Adrenal gland (tissue), 19 donors: ENCODE measurements around the gene CYFIP1. TPM values are rescaled to one million over a fixed set of nuclear protein-coding genes. Genes with fewer than 3 reads are reported as not detected.

Experiments used
- DNase-seq, 7 donors: peaks; one replicate each; pipeline ENCODE4 v3.0.0-alpha.2; 2019 to 2020
- H3K27ac ChIP-seq, 5 donors: fragments of 200-600 bp; sonication (generic) in 4 of 5; 1 replicate in 3 of 5; 2 replicates in 2 of 5; pipeline versions ENCODE4 v1.5.1 to v1.8.0; 2016 to 2020; ENCODE audit warnings: mild to moderate bottlenecking in 1 of 5
- H3K27me3 ChIP-seq: fragments of 200-600 bp; 2 replicates; pipeline ENCODE4 v1.8.0; 2021
- H3K36me3 ChIP-seq, 2 donors: fragments of 200-600 bp; replicated peaks in 1 of 2; 1 replicate in 1 of 2; 2 replicates in 1 of 2; pipeline versions ENCODE4 v1.5.1 to v1.8.0; 2018 to 2022
- H3K4me1 ChIP-seq, 2 donors: fragments of 200-600 bp; replicated peaks in 1 of 2; 1 replicate in 1 of 2; 2 replicates in 1 of 2; pipeline versions ENCODE4 v1.5.1 to v1.8.0; 2018 to 2021
- H3K4me3 ChIP-seq, 4 donors: fragments of 200-600 bp; sonication (generic) in 3 of 4; one replicate each; pipeline ENCODE4 v1.5.1; 2016 to 2018
- H3K9me3 ChIP-seq, 3 donors: fragments of 200-600 bp; sonication (generic) in 1 of 3; replicated peaks in 1 of 3; 1 replicate in 2 of 3; 2 replicates in 1 of 3; pipeline versions ENCODE4 v1.5.1 to v1.8.0; 2016 to 2021
- POLR2A ChIP-seq, 2 donors: fragments of 450-650 bp; IDR thresholded peaks; one replicate each; pipeline ENCODE4 v1.6.1; 2017; ENCODE audit warnings: antibody characterized with exemption in 2 of 2, mild to moderate bottlenecking in 2 of 2, moderate library complexity in 1 of 2
- WGBS, 4 donors: extraction: QIAGEN DNeasy Blood & Tissue Kit in 2 of 4; methylation state at CpG; one replicate each; pipeline versions ENCODE4 v1.1.5 to v1.1.7; 2013 to 2017; 5-methylcytosine and 5-hydroxymethylcytosine counted together
- intact Hi-C, 2 donors: fragments of 100-400 bp; cut with DNase I; formaldehyde crosslinking; loops; one replicate each; pipeline versions ENCODE4 v1.14.1 to v1.15.0; 2022 to 2023
- long read RNA-seq, 10 donors: library from polyadenylated mRNA in 3 of 10; unstranded in 2 of 10; stranded (forward) in 1 of 10; transcript quantifications; one replicate each; pipeline ENCODE4 v2.0.0 and lab custom pipeline, GENCODE V29; 2021 to 2026
- polyA plus RNA-seq, 3 donors: library from polyadenylated mRNA; stranded (reverse); fragments of 200-250 nt in 2 of 3; fragments of 350-450 nt in 1 of 3; fragmentation: Illumina TruSeq in 1 of 3; extraction: RNeasy Lipid Tissue Mini Kit (QIAGEN cat#74804) in 1 of 3; gene quantifications; one replicate each; pipeline ENCODE4 v1.2.3, GENCODE V29; 2013 to 2014
- total RNA-seq, 9 donors: library from RNA; depleted of rRNA in 4 of 9; stranded (reverse); fragments of >200 nt in 4 of 9; fragments of 120-200 nt in 1 of 9; fragmentation: NEBNext Ultra II Directional in 1 of 9; extraction: Animal tissue kit (Norgen Biotek cat#: 25700) in 1 of 9; gene quantifications; one replicate each; pipeline versions ENCODE4 v1.1.0 to v1.2.4, GENCODE V29; 2013 to 2023
- TF ChIP-seq, protein P1 (sequence below), 6 experiments: fragments of 450-650 bp in 4 of 6; fragments of 200-600 bp in 2 of 6; sonication (generic) in 1 of 6; IDR thresholded peaks; 1 replicate in 5 of 6; 2 replicates in 1 of 6; pipeline versions ENCODE4 v1.5.1 to v1.8.0; 2016 to 2021; ENCODE audit warnings: antibody characterized with exemption in 6 of 6, mild to moderate bottlenecking in 2 of 6, moderate library complexity in 1 of 6
- donor health status: healthy with polysubstance abuse.
- donor health status: Bipolar disorder and iron deficiency.
- donor health status: DM: yes; HTN: yes; CAD: no.
- donor health status: DM: no; HTN: no; CAD: no.
- donor health status: DM: no; HTN: no; CAD: no.
- donor health status: DM: yes; HTN: yes; CAD: no.

CYFIP1 gene
- total RNA-seq (100 to 1,000 TPM in 2 of 9 donors, 10 to 100 TPM in 7; 38.2 to 124 (median 86.9) TPM), polyA plus RNA-seq (10 to 100 TPM; 21.2 to 43.7 (median 24.6) TPM)
- long read RNA-seq, donor 1, full-length matches to known transcripts, result 3 of 18 reads
- long read RNA-seq, donor 1, partial matches to known transcripts, result 15 of 18 reads
- long read RNA-seq, donor 1, other reads (novel, unspliced or antisense), result 0 of 18 reads
- long read RNA-seq, donor 2, result 0 reads
- long read RNA-seq, donor 3, full-length matches to known transcripts, result 5 of 18 reads
- long read RNA-seq, donor 3, partial matches to known transcripts, result 13 of 18 reads
- long read RNA-seq, donor 3, other reads (novel, unspliced or antisense), result 0 of 18 reads
- long read RNA-seq, donor 4, full-length matches to known transcripts, result 6 of 17 reads
- long read RNA-seq, donor 4, partial matches to known transcripts, result 10 of 17 reads
- long read RNA-seq, donor 4, other reads (novel, unspliced or antisense), result 1 of 17 reads
- long read RNA-seq, donor 5, full-length matches to known transcripts, result 120 of 166 reads
- long read RNA-seq, donor 5, partial matches to known transcripts, result 26 of 166 reads
- long read RNA-seq, donor 5, other reads (novel, unspliced or antisense), result 20 of 166 reads
- long read RNA-seq, donor 6, full-length matches to known transcripts, result 4 of 17 reads
- long read RNA-seq, donor 6, partial matches to known transcripts, result 10 of 17 reads
- long read RNA-seq, donor 6, other reads (novel, unspliced or antisense), result 3 of 17 reads
- long read RNA-seq, donor 7, full-length matches to known transcripts, result 2 of 2 reads
- long read RNA-seq, donor 7, partial matches to known transcripts, result 0 of 2 reads
- long read RNA-seq, donor 7, other reads (novel, unspliced or antisense), result 0 of 2 reads
- long read RNA-seq, donor 8, full-length matches to known transcripts, result 12 of 12 reads
- long read RNA-seq, donor 8, partial matches to known transcripts, result 0 of 12 reads
- long read RNA-seq, donor 8, other reads (novel, unspliced or antisense), result 0 of 12 reads
- long read RNA-seq, donor 9, full-length matches to known transcripts, result 3 of 3 reads
- long read RNA-seq, donor 9, partial matches to known transcripts, result 0 of 3 reads
- long read RNA-seq, donor 9, other reads (novel, unspliced or antisense), result 0 of 3 reads
- long read RNA-seq, donor 10, full-length matches to known transcripts, result 2 of 2 reads
- long read RNA-seq, donor 10, partial matches to known transcripts, result 0 of 2 reads
- long read RNA-seq, donor 10, other reads (novel, unspliced or antisense), result 0 of 2 reads

DNA sequence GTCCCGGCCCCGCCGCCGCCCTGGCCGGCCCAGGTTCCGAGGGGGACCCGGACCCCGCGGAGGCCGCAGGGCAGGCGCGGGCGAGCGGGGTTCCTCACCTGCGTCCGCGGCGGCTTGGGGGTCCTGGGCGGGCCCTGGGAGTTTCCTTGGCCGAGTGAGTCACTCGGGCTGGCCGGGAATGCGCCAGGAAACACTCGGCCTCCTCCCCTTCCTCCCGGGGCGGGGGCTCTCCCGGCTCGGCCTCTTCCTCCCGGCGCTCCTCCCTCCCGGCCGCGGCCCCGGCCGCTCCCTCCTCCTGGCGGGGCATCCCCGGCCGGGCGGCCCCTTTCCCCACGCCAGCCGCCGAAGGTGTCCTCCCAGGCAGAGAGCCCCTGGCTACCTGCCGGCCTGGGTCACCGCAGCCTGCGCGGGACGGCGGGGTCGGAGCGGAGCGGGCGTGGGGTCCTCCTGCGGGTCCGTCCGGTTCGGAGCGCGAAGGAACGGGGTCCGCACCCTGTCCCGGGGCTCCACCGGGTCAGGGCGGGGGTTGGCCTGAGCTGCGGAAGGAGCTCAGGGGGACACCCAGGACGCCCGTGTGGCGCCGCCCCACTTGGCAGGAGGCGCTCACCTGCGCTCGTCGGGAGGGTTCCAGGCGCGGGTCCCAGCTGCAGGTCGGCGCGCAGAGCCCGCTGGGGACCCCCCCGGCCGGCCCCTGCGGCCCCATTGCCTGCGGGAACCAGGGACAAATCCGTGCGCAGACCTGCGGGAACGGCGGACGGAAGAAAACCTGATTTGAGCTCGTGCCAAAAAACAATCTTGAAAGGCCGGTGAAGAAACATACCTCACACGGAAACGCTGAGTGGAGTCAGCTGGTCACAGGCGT, at the start of gene CYFIP1:
TSS of gene CYFIP1 (minus strand) at position 180 of the 862 bp plus-strand sequence. CDS start 33,083 bp downstream, outside the sequence.
- H3K4me1 ChIP-seq, result peaks cover 6 to 17% of the 10 kb centered on the region in 2 donors
- H3K9me3 ChIP-seq, result no peaks in the 10 kb centered on the region
- peak within 1 kb of the TSS; percentile 89 to 99 (median 96) for H3K4me3 ChIP-seq
- peak; percentile 44 to 51 for TF ChIP-seq POLR2A (IDR thresholded peaks at IDR 0.05)
- TF ChIP-seq, protein P1, sequence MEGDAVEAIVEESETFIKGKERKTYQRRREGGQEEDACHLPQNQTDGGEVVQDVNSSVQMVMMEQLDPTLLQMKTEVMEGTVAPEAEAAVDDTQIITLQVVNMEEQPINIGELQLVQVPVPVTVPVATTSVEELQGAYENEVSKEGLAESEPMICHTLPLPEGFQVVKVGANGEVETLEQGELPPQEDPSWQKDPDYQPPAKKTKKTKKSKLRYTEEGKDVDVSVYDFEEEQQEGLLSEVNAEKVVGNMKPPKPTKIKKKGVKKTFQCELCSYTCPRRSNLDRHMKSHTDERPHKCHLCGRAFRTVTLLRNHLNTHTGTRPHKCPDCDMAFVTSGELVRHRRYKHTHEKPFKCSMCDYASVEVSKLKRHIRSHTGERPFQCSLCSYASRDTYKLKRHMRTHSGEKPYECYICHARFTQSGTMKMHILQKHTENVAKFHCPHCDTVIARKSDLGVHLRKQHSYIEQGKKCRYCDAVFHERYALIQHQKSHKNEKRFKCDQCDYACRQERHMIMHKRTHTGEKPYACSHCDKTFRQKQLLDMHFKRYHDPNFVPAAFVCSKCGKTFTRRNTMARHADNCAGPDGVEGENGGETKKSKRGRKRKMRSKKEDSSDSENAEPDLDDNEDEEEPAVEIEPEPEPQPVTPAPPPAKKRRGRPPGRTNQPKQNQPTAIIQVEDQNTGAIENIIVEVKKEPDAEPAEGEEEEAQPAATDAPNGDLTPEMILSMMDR (IDR thresholded peaks at IDR 0.05), result no peak
- peak within 1 kb of the TSS in 4 of 5 donors; percentile 52 to 95 (median 74) for H3K27ac ChIP-seq
- peak; percentile 83 to 91 (median 86) for DNase-seq
- H3K27me3 ChIP-seq, result no peaks in the 10 kb centered on the region
- intact Hi-C loops, result no loop called here
- H3K36me3 ChIP-seq, result no peaks in the 10 kb centered on the region
- WGBS, 4 donors, result 0 to 2% (median 1%) methylated on average over 6 to 93 of the region's 93 CpGs

DNA sequence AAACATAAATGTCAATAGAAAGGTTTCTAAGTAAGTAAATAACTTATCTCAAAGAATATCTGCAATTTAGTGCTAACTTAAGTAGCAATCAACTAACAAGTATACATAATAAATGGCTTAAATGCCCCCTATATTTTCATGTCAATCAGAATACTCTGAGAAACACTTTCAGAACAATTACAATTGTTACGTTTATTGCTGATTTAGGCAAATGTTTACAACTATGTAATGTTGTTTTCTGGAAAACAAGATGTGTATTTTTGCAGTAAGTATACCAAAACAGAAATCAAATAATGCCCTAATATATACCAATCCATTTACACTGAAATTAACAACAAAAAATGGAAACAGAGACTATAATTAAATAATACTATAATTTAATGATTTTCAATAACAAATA, 46.0 kb upstream of the CYFIP1 start:
- Histone ChIP-seq H3K36me3 (peaks cover 0 to 95% of the 10 kb centered on the region in 2 donors), H3K4me1 (no peaks in the 10 kb centered on the region), H3K27me3 (no peaks in the 10 kb centered on the region), H3K9me3 (no peaks in the 10 kb centered on the region), H3K27ac (no peak overlapping the region), H3K4me3 (no peak overlapping the region)
- DNase-seq, result no peak
- WGBS, 4 donors, result 84 to 91% (median 89%) methylated on average over 1 of the region's 1 CpG
- TF ChIP-seq, protein P1 (IDR thresholded peaks at IDR 0.05), result no peak
- no peak for TF ChIP-seq POLR2A (IDR thresholded peaks at IDR 0.05)
- intact Hi-C loops, result no loop called here

DNA sequence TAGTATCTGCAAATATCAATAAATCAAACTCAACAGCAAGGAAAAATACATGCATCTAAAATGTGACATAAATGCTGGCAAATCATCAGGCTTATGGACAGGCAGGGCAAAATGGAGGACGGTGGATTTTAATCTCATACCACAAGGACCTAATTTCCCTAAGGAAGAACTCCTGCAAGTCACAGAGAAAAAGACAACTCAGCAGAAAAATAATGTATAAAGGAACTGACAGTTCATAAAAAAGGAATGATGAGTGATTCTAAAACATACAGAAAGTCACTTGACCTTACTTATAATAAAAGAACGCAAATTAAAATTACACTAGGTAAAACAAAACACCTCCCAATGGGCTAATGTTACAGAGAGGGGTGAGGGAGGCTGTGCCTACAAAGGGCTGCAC, 42.0 kb upstream of the CYFIP1 start:
- no peaks in the 10 kb centered on the region for H3K27me3 ChIP-seq
- peaks cover 0 to 93% of the 10 kb centered on the region in 2 donors for H3K36me3 ChIP-seq
- no peak for DNase-seq
- no peaks in the 10 kb centered on the region for H3K4me1 ChIP-seq
- 87 to 97% (median 94%) methylated on average over 2 of the region's 2 CpGs for WGBS, 4 donors
- TF ChIP-seq, protein P1 (IDR thresholded peaks at IDR 0.05), result no peak
- TF ChIP-seq POLR2A (IDR thresholded peaks at IDR 0.05), result no peak
- H3K4me3 ChIP-seq, result no peak overlapping the region
- intact Hi-C loops, result no loop called here
- no peaks in the 10 kb centered on the region for H3K9me3 ChIP-seq
- no peak overlapping the region for H3K27ac ChIP-seq
